A549 treated with AZD9567 at 1 μM for 4 hours (cell line): Measurements from ENCODE around the gene OSBPL10. TPM values are rescaled to one million over a fixed set of nuclear protein-coding genes. Genes with fewer than 3 reads are reported as not detected.

ENCODE experiments used
- total RNA-seq: library from RNA; stranded (reverse); fragments of 200-300 nt; extraction: Qiagen RNA extraction; gene quantifications from 5 replicates; pipeline ENCODE4 v1.2.3, GENCODE V29; 2022; ENCODE audit not compliant: insufficient read depth

OSBPL10 gene, protein sequence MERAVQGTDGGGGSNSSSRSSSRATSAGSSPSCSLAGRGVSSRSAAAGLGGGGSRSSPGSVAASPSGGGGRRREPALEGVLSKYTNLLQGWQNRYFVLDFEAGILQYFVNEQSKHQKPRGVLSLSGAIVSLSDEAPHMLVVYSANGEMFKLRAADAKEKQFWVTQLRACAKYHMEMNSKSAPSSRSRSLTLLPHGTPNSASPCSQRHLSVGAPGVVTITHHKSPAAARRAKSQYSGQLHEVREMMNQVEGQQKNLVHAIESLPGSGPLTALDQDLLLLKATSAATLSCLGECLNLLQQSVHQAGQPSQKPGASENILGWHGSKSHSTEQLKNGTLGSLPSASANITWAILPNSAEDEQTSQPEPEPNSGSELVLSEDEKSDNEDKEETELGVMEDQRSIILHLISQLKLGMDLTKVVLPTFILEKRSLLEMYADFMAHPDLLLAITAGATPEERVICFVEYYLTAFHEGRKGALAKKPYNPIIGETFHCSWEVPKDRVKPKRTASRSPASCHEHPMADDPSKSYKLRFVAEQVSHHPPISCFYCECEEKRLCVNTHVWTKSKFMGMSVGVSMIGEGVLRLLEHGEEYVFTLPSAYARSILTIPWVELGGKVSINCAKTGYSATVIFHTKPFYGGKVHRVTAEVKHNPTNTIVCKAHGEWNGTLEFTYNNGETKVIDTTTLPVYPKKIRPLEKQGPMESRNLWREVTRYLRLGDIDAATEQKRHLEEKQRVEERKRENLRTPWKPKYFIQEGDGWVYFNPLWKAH
- 14.8 to 23.4 TPM (median 19.4 TPM) in 5 replicates for total RNA-seq

DNA sequence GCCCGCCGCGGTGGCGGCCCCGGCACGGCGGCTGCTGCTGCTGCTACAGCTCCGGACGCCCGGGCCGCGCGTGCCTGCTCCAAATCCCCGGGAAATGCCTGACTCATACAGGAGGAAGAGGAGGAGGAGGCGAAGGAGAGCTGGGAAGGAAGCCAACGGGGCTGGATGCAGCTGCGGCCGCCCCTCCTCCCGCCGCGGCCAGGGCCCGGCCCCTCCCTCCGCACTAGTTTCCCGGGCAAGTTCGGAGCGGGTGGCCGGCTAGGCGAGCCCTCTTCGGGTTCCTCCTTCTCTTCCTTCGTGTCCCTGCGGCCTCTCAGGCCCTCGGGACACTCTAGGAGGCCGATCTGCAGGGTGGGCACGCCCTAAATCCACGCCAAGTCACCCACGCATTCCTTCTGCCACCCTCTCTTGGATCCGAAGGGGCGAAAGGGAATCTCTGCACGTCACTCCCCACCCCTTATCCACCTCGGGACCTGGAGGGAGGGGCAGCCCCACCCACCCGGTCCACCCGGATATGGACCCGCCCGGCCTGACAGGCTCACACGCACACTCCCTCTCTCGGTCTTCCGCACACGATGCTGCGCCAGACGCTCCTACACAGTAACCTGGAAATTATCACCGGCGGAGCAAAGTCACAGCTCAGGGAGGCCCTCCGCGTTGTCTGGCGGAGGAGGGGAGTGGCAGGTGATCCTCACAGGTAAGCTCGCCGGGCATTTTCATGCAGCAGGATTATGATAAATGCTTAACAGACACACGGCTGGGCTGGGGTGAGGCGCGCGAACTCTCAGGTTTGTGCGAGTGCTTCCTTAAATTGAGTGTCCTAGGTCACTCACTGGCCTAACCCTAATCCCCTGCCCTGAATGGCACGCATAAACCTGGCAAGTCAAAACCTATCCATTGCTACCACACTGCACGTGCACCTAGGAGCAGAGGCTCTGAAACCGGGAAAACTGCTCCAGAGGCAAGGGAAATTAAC is at the start of gene OSBPL10, which contains the start of gene ZNF860:
OSBPL10 (minus strand) TSS at position 57 of the 976 bp plus-strand sequence. CDS start 83 bp downstream, outside the sequence.
ZNF860 (plus strand) TSS at position 545 of the 976 bp plus-strand sequence. CDS start 7,330 bp downstream, outside the sequence.

Other genes starting within 250 kb of the OSBPL10 start
- 0.99 to 1.2 TPM (median 1.2 TPM) in 4 of 5 replicates, not detected in the other for gene ZNF860, start 488 bp upstream of the OSBPL10 start, total RNA-seq
- 16.4 to 20.4 TPM (median 20.1 TPM) in 5 replicates for gene GPD1L, start 125.4 kb upstream of the OSBPL10 start, total RNA-seq